HuH-7 (cell line): Measurements from ENCODE around the gene MRPS30.
"Not testable (repeated sequence)": the region's sequence is repeated elsewhere in the genome, so short reads cannot be mapped to it uniquely, and the experiment has no call there.

Experiments used
- DNase-seq: peaks from one replicate; pipeline ENCODE4 v3.0.0; 2011; ENCODE audit warnings: low spot score

The MRPS30 gene

DNA sequence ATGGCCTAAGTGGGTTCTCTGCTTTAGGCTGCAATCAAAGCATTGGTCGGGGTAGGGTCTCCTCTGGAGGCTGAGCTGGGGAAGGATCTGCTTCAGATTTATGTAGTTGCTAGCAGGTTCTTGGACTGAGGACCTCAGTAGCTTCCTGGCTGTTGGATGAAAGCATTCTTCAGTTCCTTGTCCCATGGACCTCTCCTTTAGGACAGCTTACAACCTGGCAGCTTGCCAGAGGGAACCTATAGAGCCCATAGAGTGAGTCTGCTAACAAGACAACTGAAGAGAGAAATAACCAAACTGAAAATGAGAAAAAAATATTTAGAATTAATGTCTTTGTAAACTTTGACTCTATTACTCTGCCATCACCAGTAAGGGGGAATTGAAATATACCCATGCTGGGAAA is 12.4 kb downstream of the MRPS30 start:
- no peak for DNase-seq

DNA sequence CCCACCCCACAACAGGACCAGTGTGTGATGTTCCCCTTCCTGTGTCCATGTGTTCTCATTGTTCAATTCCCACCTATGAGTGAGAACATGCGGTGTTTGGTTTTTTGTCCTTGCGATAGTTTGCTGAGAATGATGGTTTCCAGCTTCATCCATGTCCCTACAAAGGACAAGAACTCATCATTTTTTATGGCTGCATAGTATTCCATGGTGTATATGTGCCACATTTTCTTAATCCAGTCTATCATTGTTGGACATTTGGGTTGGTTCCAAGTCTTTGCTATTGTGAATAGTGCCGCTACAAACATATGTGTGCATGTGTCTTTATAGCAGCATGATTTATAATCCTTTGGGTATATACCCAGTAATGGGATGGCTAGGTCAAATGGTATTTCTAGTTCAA is 15.9 kb downstream of the MRPS30 start:
- not testable (repeated sequence) for DNase-seq

DNA sequence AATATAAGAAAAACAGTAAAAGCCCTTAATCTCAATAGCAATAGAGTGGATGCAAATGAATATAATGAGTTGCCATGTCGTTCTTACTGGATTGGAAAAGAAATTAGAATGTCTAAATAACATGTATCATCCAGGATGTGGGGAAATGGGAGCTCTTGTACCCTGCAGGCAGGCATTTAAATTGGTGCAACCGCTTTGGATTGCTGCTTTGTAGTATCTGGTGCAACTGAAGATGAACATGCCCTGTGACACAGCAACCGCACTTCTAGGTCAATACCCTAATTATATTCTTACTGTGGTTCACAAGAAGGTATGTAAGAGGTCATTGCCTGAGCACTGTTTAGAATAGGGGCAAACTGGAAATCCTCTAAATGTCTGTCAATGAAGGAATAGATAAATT is 18.9 kb downstream of the MRPS30 start:
- no peak for DNase-seq

DNA sequence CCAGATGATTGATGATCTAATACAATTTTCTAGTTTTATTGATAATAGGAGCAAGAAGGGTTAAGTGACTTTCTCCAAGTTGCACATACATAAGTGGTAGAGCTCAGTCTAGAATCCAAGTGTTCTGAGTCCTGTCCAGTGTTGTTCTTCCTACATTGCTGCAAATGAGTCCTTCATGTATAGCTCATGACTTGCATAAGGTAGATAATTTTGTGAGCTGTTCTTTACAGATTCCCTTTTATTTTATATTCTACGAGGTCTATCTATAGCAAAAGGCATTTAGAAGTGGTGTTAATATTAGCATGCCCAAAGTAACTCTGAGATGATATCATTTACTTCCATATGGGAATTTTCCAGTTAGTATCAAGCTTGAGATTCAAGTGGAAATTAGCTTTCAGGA is 20.0 kb downstream of the MRPS30 start:
- no peak for DNase-seq

DNA sequence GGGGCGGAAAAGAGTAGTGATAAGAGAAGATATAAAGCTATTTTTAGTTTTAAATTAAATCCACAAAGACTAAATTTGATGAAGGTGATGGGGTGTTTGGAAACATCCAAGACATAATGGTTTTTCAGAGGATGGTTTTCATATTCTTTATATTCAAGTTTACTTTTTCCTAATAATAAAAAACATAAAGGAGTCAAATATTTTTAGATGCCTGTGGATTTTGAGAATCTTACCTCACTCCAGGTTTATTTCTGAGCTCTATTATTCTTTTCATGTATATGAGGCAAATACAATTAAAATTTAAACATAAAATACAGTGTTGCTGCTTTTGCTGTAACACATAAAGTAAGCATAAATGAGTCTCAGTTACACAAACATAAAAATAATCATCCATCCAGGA is 22.2 kb downstream of the MRPS30 start:
- no peak for DNase-seq

DNA sequence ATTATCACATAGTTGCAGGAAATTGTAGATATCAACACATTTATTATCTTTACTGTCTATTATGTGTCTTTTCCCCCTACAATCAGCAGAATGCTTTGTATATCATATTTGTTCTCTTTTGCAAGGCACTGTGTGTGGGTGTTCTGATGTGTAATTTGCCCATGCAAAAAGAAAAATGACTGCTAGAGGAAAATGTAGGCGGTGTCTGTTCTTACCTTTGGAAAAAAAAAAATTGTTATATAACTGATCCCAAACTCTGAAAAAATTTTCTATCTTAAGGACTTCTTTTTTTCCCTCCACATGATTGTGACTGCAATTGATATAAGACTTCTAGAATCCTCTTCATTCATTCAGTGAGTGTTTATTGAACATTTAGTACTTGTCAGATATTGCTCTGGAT is 24.5 kb downstream of the MRPS30 start:
- no peak for DNase-seq

DNA sequence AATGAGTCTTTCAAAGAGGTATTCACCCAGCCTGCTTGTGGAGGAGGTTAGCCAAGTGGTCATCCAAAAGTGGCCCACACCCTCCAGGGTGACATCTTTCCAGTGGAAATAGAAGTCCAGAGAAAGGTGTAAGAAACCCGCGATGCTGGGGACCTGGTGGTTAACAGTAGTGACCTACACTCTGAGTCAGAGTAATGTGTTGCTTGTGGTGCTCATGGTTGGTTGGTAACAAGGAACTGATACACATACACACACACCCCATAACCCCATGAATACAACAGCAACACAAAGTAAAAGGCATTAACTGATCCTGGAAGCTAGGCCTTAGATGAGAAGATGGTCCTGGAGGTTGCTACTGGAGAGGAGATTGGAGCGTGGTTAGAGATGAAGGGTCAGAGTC is 26.9 kb downstream of the MRPS30 start:
- DNase-seq = no peak

DNA sequence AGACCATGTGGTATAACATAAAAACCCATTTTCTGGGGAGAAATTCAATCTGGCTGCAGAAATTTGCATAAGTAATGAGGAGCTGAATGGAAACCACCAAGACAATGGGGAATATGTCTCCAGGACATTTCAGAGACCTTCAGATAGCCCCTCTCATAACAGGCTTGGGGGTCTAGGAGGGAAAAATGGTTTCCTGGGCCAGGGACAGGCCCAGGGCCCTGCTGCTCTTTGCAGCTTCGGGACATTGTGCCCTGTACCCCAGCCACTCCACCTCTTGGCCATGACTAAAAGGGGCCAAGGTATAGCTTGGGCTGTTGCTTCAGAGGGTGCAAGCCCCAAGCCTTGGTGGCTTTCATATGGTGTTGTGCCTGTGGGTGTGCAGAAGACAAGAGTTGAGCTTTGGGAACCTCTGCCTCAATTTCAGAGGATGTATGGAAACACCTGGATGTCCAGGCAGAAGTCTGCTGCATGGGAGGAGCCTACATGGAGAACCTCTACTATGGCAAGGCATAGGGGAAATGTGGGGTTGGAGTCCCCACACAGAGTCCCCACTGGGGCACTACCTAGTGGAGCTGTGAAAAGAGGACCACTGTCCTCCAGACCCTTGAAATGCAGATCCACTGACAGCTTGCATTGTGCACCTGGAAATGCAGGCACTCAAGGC is 30.4 kb downstream of the MRPS30 start:
- no peak for DNase-seq

DNA sequence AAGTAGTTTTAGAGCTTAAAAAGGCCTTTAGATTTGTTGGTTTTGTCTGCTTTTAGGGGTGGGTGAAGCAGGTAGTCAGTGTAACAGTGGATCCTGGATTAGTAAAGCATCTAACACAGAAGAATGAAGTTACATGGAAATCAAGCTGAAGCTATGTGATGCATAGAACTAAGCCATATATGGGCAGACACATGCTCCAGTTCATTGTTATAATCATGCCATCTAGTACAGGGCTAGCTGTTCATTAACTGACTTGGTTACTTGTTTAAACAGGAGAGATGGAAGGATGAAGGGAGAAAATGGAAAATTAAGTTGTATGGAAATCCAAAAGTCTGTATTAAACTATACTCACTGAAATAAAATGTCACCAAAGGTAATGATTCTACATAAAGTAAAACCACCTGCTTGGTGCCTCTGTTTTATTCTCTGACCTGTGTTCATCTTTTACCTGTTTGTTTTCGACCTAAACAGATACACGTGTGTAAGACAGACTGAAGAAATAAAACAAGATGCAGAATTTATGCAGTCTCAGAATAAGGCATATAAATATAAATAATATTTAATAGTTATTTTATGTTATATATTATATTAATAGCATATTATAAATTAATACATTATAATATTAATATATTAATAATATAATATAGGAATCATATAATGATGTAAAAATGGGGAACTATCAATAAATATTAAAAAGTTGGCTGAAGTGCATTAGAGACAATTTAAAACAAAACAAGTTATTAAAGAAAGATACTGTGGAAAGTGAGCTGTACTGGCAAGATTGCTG is 33.9 kb downstream of the MRPS30 start:
- DNase-seq = no peak

DNA sequence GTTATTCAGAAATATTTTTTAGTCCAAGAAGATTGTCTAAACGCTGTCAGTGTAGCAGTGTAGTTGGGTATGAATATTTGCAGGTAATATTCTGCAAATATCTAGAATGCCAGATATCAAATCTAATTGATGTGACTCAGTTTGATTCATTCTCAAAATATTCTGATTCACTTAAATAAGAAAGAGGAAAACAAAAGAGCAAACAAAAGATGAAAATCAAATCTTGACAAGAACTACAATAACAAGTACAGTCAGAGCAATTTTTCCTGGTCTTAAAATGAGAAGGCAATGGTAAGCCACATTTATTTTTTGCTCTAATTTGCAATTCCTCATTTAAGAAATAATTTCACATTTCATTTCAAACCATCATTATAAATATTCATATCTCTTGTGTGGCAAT is 36.0 kb downstream of the MRPS30 start:
- no peak for DNase-seq

DNA sequence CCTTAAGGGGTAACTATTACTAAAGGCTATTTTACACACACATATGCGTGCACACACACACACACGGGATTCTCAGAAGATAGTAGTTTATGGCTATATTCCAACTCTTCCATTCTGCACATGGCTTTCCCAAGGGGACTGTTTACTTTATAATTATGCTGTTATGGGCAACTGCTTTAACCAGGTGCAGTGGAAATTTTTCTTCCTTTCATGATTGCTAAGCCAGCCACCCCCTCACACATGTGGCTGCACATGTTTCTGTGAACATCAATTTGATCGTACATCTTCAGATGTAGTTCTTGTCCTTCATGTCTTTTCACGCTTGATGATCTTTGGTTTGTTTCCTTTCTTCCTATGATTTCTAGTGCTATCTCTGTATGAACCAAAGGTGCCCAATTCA is 37.0 kb downstream of the MRPS30 start:
- no peak for DNase-seq

DNA sequence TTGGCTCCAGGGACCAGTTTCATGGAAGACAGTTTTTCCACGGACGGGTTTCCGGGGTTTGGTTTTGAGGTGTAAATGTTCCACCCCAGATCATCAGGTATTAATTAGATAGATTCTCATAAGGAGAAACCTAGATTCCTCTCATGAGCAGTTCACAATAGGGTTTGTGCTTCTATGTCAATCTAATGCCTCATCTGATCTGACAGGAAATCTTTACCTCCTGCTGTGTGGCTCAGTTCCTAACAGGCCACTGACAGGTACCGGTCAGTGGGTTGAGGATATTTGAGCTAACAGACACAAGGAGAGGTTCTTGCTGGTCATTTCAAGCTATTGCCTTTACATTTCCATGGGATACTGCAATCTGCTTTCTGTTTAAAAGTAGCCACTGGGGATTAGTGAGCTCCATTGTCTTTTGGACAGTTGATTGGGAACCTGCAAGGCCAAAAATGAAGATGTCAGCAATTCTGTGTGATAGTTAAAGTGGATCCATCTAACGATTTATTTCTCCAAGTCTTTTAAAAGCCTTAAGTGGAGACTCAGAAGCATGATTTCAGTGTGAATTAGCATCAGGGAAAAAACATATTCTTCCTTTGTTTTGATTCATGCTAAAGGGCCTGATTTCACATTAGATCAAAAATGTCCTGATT is 38.6 kb downstream of the MRPS30 start:
- no peak for DNase-seq

DNA sequence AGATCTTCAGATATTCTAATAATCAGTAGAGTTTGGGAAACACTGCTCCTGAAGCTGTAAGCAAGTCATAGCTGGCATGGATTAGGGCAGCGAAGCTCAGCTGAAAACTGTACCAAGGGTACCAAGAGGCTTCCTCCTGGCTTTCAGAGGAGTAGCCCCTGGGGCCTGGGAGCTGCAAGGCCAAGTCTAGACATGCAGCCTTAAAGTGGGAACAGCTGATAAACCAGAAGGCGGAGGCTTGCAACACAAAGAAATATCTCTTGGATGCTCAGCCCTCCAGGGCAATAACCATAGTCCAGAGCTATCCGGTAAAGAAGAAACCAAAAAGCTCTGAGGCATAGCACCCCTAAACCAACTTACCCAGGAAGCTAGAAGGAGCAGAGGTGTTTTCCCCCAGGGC is 51.5 kb downstream of the MRPS30 start:
- DNase-seq = no peak

DNA sequence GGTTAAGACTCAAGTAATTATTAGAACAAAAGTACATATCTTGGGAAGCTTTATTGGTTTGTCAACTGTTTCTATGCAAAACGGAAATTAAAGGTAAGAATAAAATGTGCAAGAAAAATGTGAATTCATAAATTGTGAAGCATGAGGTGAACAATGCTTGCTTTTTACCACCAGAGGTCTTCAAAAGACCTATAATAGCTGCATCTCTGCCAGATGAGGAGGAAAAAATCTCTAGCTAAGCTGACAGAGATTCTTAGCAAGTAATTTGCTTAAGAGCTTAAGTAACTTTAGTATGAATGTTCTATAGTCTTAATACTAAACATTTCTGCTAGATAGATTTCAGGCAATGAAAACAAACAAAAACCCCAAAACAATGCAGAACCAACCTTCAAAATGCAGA is 54.1 kb downstream of the MRPS30 start:
- DNase-seq = no peak
